GM21515 (cell line): ENCODE data around the gene BRCC3.

Experiments
- ATAC-seq: cut with Tn5 transposase; IDR thresholded peaks from one replicate; pipeline ENCODE4 v1.9.1; 2021; ENCODE audit not compliant: unreplicated experiment

The BRCC3 gene

GRCh38 chrX:155070975-155071693, at the start of gene BRCC3, which contains the start of the genes CMC4 and MTCP1:
Gene BRCC3 (plus strand): TSS chrX:155071508. CDS start chrX:155071528, 20 bp downstream.
Gene CMC4 (minus strand): TSS chrX:155071136. CDS start chrX:155064023, 7,113 bp downstream.
Gene MTCP1 (minus strand): TSS chrX:155071136. CDS start chrX:155066010, 5,126 bp downstream.
- peak; percentile 87 for ATAC-seq

DNA sequence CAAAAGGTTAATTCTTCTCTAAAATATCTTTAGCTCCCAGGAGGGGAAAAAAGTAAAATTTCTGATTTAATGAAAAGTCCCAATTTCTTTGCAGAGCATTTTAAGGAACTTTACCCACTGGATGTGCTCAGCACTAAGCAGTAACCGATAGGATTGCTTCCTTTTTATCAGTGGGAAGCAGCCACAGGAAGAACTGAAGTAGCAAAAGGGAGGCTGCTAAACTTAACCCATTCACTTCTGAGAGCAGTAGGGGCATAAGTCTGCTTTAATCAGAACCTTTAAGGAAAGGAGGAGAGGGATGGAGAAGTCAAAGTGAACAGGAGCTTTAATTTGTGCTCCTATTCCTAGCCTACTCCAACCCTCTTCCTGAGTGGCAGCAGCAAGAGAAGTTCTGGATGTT, 48.7 kb upstream of the BRCC3 start, which contains the start of gene F8:
TSS of gene F8 (minus strand) at position 139 of the 400 bp plus-strand sequence. CDS start 171 bp downstream, outside the sequence.
- ATAC-seq = no peak

- ATAC-seq = no peak
These were observed 47.1 kb upstream of the BRCC3 start for GRCh38 chrX:155023907-155024833.

DNA sequence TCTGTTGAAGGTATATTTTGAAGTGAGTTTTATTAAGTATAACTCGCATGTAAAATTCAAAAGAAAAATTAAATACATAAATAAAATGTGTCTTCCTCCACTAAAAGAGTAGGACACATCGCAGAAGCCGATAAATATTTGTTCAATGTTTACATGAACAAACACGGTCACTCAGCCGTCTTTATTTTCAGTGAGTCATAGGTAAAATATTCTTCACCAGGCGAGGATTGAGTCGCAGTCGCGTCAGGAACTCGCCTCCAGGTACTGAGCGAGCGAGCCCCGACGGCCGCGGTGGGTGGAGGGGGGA, 44.9 kb upstream of the BRCC3 start:
- ATAC-seq = no peak

DNA sequence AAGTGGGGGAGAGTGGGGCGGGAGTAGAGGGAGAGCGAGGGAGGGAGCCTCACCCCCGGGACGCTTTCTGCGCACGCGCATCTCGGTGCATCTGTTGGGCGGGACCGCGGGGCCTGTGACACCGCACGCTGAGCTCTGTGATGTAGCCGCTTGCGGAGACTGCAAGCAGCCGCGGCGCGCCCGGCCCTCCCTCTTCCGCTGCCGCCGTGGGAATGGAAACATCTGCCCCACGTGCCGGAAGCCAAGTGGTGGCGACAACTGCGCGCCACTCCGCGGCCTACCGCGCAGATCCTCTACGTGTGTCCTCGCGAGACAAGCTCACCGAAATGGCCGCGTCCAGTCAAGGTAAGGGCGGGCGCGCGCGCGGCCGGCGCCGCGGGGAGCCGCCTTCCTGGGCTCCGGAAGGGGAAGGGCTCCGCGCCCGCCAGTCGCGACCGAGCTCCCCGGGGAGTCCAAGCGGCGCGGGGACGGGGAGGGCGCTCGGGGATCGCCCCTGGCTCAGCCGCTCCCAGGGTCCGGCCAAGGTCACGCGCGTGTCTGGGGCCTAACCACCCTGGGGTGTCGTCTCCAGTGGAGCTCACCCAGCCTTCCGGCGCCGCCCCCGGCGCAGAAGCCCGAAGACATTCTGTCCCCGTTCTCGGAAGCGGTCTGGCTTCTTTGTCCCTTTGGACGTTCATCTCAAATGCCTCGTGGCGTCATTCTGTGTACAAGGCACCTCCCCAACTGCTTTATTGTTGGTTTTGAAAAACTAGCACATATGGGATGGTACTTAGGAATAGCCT, 44.4 kb upstream of the BRCC3 start, which contains the start of gene FUNDC2:
TSS of gene FUNDC2 (plus strand) at position 118 of the 782 bp plus-strand sequence. CDS start at position 213, 95 bp downstream.
- peak; percentile 90 for ATAC-seq

DNA sequence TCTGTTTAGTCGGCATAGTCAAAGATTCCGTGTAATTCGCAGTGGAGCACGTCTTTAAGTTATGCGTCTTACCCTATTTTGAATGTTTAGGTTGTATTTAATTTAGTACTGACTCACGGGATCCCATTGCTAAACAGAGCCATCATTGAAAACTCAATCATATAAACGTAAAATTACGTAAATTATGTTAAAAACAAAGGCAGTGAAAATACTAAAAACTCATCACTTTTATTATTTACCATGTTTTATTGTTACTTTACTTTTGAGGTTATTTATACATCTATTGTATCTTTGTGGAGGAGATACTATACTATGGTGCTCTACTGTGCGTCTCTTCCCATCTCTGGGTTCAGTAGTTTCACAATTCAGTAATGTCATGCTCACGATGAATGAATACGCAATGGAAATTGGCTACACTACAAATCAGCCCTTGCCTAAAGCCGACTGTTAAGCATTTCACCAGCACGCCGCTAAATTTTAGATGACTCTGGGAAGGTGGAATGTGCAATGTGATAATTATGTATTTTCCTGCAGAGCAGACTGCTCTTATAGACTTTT, 43.7 kb upstream of the BRCC3 start:
- ATAC-seq = no peak

DNA sequence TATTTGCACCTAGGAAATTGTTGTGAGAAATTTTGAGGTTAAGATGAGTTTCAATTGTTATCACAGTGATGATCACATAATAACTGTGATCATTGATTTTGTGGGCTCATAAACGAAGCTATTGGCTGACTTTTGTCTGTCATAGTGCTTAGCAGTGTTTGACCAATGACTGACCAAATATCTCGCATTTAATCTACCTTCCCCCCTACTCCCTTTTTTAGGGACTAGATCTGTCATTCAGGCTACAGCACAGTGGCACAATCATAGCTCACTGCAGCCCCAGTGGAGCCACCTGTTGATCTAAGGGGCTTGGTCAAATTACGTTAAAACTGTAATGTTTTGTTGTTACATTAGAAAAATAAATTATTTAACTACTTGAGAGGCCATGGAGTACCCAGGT, 43.2 kb upstream of the BRCC3 start:
- no peak for ATAC-seq

GRCh38 chrX:155028877-155029291, 42.4 kb upstream of the BRCC3 start:
- no peak for ATAC-seq

- no peak for ATAC-seq
These were observed 39.7 kb upstream of the BRCC3 start for GRCh38 chrX:155031657-155032056.

GRCh38 chrX:155035688-155036087, 35.6 kb upstream of the BRCC3 start:
- no peak for ATAC-seq

- no peak for ATAC-seq
These were observed 25.0 kb upstream of the BRCC3 start for GRCh38 chrX:155046129-155046810.

DNA sequence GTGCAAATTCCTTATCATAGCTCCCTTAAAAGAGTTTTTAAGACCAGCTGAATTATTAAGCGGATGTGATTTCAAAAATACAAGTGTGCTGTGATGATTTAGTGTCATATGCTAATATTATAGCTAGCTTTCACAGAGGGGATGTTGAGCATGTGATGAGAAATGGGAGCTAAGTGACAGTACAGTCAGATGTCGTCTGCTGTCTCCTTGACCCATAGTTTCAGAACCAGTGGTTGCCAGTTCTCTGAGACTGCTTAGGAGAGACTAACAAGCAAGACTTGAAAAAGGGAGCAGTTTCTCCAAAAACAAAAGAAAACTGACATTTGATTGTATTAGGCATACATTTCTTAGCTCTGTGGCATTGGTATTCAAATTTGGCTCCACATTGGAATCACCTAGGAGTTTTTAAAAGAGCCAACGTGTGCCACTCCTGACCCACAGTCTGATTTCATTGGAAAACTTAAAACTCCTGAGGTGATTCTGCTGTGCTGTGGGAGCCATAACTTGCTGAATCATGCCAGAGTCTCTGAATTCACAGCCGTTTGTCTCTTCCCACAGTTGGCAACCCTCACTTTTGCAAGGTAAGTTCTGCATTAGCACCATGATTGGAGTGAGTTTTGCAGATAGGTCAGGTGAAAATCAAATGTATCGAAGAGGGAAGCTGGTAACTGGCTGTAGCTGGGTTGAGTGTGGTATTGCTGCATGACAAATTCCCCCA, 24.3 kb upstream of the BRCC3 start:
- no peak for ATAC-seq

- no peak for ATAC-seq
These were observed 22.2 kb upstream of the BRCC3 start for GRCh38 chrX:155048977-155049619.

DNA sequence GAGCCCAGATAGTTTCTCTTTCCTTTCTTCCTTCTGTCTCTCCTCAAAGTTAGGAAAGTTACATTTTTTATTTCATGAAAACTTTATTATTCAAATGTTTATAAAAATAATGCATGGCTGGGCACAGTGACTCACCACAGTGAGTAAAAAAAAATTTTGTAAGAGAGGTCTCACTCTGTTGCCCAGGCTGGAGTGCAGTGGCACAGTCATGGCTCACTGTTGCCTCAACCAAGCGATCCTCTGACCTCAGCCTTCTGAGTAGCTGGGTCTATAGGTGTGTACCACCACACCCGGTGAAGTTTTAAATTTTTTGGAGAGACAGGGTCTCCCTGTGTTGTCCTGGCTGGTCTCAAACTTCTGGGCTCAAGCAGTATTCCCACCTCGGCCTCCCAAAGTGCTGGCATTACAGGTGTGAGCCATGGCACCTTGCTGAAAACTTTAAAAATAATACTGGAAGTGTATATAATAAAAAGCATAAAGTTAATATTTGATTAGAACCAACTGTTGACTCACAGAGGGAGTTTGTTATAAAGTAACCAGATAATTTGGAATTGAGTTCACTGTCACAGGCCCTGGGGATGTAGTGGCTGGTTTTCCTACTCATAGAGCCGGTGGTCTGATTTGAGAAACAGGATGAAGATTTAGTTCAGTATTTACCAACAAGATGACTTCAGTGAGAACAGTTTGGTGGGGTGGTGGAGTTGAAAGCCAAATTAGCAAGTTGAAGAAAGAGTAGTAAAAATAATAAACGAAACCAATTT, 18.4 kb upstream of the BRCC3 start:
- no peak for ATAC-seq

GRCh38 chrX:155053656-155054055, 17.7 kb upstream of the BRCC3 start:
- no peak for ATAC-seq

GRCh38 chrX:155054255-155054654, 17.1 kb upstream of the BRCC3 start:
- no peak for ATAC-seq

DNA sequence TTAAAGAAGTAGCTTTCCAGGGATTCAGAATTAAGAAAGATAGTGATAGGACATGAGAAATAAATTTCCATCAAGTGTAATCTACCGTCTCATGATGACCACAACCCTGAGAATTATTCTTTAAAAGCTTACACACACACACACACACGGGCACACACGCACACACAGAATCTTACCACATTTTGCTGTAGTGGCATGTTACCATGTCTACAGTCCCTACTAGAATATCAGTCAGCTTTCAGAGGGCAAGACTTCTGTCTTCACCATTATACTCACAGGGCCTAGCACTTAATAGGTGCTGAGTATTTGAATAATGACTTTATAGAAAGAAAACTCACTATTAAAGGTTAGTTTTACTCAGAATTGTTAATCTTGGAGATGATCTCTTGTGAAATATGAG, 15.8 kb upstream of the BRCC3 start:
- no peak for ATAC-seq

DNA sequence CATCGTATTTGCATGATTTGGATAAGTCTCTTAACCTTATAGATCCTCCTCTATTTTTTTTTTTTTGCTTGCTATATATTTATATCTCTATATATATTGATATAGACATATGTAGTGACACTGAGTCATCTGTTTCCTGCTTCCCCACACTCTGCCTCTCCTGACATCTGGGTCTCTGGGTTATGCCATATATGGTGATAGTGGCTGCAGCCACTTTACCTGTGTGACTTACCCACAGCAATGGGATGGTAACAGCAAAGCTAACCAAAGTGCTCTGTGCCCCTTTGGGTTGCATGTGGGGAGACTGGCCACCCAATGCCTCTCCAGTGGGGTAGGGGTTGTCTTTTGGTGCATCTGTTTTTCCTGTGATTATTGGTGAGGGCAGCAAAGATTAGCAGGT, 14.8 kb upstream of the BRCC3 start:
- ATAC-seq = no peak
